GM21390 (cell line): ENCODE data around the gene COP1.
"Not testable (repeated sequence)": the region's sequence is repeated elsewhere in the genome, so short reads cannot be mapped to it uniquely, and the experiment has no call there.

Experiments
- ATAC-seq: cut with Tn5 transposase; IDR thresholded peaks from one replicate; pipeline ENCODE4 v1.9.1; 2021; ENCODE audit not compliant: unreplicated experiment

Gene COP1

GRCh38 chr1:176136891-176137290, 70.2 kb downstream of the COP1 start:
- ATAC-seq, result no peak

- ATAC-seq, result no peak
Measured at GRCh38 chr1:176134666-176135065, 72.4 kb downstream of the COP1 start.

GRCh38 chr1:176122282-176122681, 84.8 kb downstream of the COP1 start:
- no peak for ATAC-seq

- peak; percentile 73 for ATAC-seq
Measured at GRCh38 chr1:176119549-176119948, 87.5 kb downstream of the COP1 start.

- ATAC-seq, result no peak
Measured at GRCh38 chr1:176118985-176119384, 88.1 kb downstream of the COP1 start.

- no peak for ATAC-seq
Measured at GRCh38 chr1:176111835-176112234, 95.3 kb downstream of the COP1 start.

GRCh38 chr1:176110203-176110602, 96.9 kb downstream of the COP1 start:
- ATAC-seq, result no peak

- no peak for ATAC-seq
Measured at GRCh38 chr1:176102768-176103350, 104.2 kb downstream of the COP1 start.

- no peak for ATAC-seq
Measured at GRCh38 chr1:176101951-176102642, 105.0 kb downstream of the COP1 start.

- no peak for ATAC-seq
Measured at GRCh38 chr1:176098560-176098959, 108.5 kb downstream of the COP1 start.

GRCh38 chr1:176096015-176096414, 111.1 kb downstream of the COP1 start:
- no peak for ATAC-seq

GRCh38 chr1:176090766-176091165, 116.3 kb downstream of the COP1 start:
- ATAC-seq, result no peak

GRCh38 chr1:176087746-176088145, 119.3 kb downstream of the COP1 start:
- ATAC-seq, result not testable (repeated sequence)

- ATAC-seq, result peak; percentile 60
Measured at GRCh38 chr1:176073524-176074157, 133.4 kb downstream of the COP1 start.

- ATAC-seq, result no peak
Measured at GRCh38 chr1:176068901-176069300, 138.2 kb downstream of the COP1 start.

GRCh38 chr1:176068256-176068655, 138.8 kb downstream of the COP1 start:
- no peak for ATAC-seq

GRCh38 chr1:176066709-176067108, 140.4 kb downstream of the COP1 start:
- ATAC-seq, result no peak

- ATAC-seq, result no peak
Measured at GRCh38 chr1:176058686-176059085, 148.4 kb downstream of the COP1 start.

- no peak for ATAC-seq
Measured at GRCh38 chr1:176056312-176056711, 150.8 kb downstream of the COP1 start.

GRCh38 chr1:176055398-176055797, 151.7 kb downstream of the COP1 start:
- ATAC-seq, result no peak

- ATAC-seq, result no peak
Measured at GRCh38 chr1:176051902-176052518, 155.1 kb downstream of the COP1 start.

GRCh38 chr1:176051402-176051801, 155.7 kb downstream of the COP1 start:
- no peak for ATAC-seq
